GM23338 (cell line): ENCODE results near the gene SORCS2. TPM values are rescaled to one million over a fixed set of nuclear protein-coding genes. Genes with fewer than 3 reads are reported as not detected.

Source experiments
- ATAC-seq: fragments of 200-7000 bp; cut with Tn5 transposase; 3 replicates; pipeline ENCODE4 v1.9.1; 2020
- DNase-seq: peaks from one replicate; pipeline ENCODE4 v3.0.0-alpha.2; 2015; ENCODE audit warnings: low spot score
- H2AFZ ChIP-seq: fragments of 200-600 bp; sonication (generic); 2 replicates; pipeline ENCODE4 v1.8.0; 2016; ENCODE audit warnings: antibody characterized with exemption, mild to moderate bottlenecking, moderate library complexity
- H3F3A ChIP-seq: fragments of 200-600 bp; sonication (generic); replicated peaks from 2 replicates; pipeline ENCODE4 v1.8.0; 2017; ENCODE audit warnings: antibody characterized with exemption, mixed run types, low read depth
- H3K27ac ChIP-seq: fragments of 200-600 bp; sonication (generic); 2 replicates; pipeline ENCODE4 v1.6.1; 2016; ENCODE audit warnings: low read depth
- H3K27me3 ChIP-seq: fragments of 200-600 bp; sonication (generic); 2 replicates; pipeline ENCODE4 v1.8.0; 2016; ENCODE audit warnings: mild to moderate bottlenecking, mixed run types, moderate library complexity; ENCODE audit not compliant: insufficient read depth
- H3K36me3 ChIP-seq: fragments of 200-600 bp; sonication (generic); 2 replicates; pipeline ENCODE4 v1.8.0; 2016; ENCODE audit warnings: mild to moderate bottlenecking; ENCODE audit not compliant: insufficient read depth
- H3K4me1 ChIP-seq: fragments of 200-600 bp; sonication (generic); 2 replicates; pipeline ENCODE4 v1.8.0; 2016; ENCODE audit warnings: mild to moderate bottlenecking, moderate library complexity; ENCODE audit not compliant: insufficient read depth
- H3K4me2 ChIP-seq: fragments of 200-600 bp; sonication (generic); 2 replicates; pipeline ENCODE4 v1.7.1; 2017; ENCODE audit warnings: mixed run types
- H3K4me3 ChIP-seq: fragments of 200-600 bp; sonication (generic); 2 replicates; pipeline ENCODE4 v1.6.1; 2016; ENCODE audit warnings: mixed run types
- H3K79me2 ChIP-seq: fragments of 200-600 bp; sonication (generic); replicated peaks from 2 replicates; pipeline ENCODE4 v1.8.0; 2017; ENCODE audit warnings: mild to moderate bottlenecking; ENCODE audit not compliant: insufficient read depth
- H3K9me2 ChIP-seq: fragments of 200-600 bp; sonication (generic); 2 replicates; pipeline ENCODE4 v1.8.0; 2017; ENCODE audit not compliant: insufficient read depth
- H4K20me1 ChIP-seq: fragments of 200-600 bp; sonication (generic); replicated peaks from 2 replicates; pipeline ENCODE4 v1.8.0; 2017; ENCODE audit warnings: mild to moderate bottlenecking; ENCODE audit not compliant: insufficient read depth
- H3K27ac Mint-ChIP-seq: 2 replicates; pipeline ENCODE4 v1.8.0; 2020; ENCODE audit warnings: inconsistent platforms, mild to moderate bottlenecking, moderate library complexity, mixed read lengths
- H3K27me3 Mint-ChIP-seq: 3 replicates; pipeline ENCODE4 v1.8.0; 2022; ENCODE audit warnings: low read depth, mild to moderate bottlenecking, moderate library complexity, mixed read lengths, inconsistent platforms; ENCODE audit not compliant: insufficient read depth, poor library complexity
- H3K36me3 Mint-ChIP-seq: 3 replicates; pipeline ENCODE4 v1.8.0; 2021; ENCODE audit warnings: low read depth, mild to moderate bottlenecking, inconsistent platforms, moderate library complexity, mixed read lengths
- H3K4me1 Mint-ChIP-seq: 3 replicates; pipeline ENCODE4 v1.8.0; 2020; ENCODE audit warnings: mild to moderate bottlenecking, inconsistent platforms, mixed read lengths
- H3K4me3 Mint-ChIP-seq: 3 replicates; pipeline ENCODE4 v1.8.0; 2021; ENCODE audit warnings: moderate library complexity, mild to moderate bottlenecking, inconsistent platforms, mixed read lengths
- H3K9me3 Mint-ChIP-seq: 3 replicates; pipeline ENCODE4 v1.8.0; 2020; ENCODE audit warnings: moderate library complexity, mild to moderate bottlenecking, inconsistent platforms, mixed read lengths
- CREB1 ChIP-seq: fragments of 250-450 bp; sonication (Bioruptor Pico); IDR thresholded peaks from 2 replicates; pipeline ENCODE4 v1.5.0; 2020; ENCODE audit warnings: low read depth, mild to moderate bottlenecking, moderate library complexity
- ETS1 ChIP-seq: IDR thresholded peaks from 2 replicates; pipeline ENCODE4 v1.6.1; 2016; ENCODE audit warnings: antibody characterized with exemption
- EZH2 ChIP-seq: fragments of 200-600 bp; sonication (generic); IDR thresholded peaks from one replicate; pipeline ENCODE4 v1.8.0; 2017; ENCODE audit warnings: antibody characterized with exemption, mild to moderate bottlenecking, low read depth; ENCODE audit not compliant: unreplicated experiment
- EZH2phosphoT487 ChIP-seq: fragments of 200-600 bp; sonication (generic); IDR thresholded peaks from one replicate; pipeline ENCODE4 v1.8.1; 2018; ENCODE audit warnings: antibody characterized with exemption; ENCODE audit not compliant: unreplicated experiment
- JUNB ChIP-seq: IDR thresholded peaks from one replicate; pipeline ENCODE4 v1.6.1; 2016; ENCODE audit warnings: antibody characterized with exemption; ENCODE audit not compliant: unreplicated experiment
- NANOG ChIP-seq: IDR thresholded peaks from 2 replicates; pipeline ENCODE4 v1.6.1; 2016; ENCODE audit warnings: antibody characterized with exemption, borderline replicate concordance
- POLR2AphosphoS5 ChIP-seq: IDR thresholded peaks from 2 replicates; pipeline ENCODE4 v1.6.1; 2016; ENCODE audit warnings: antibody characterized with exemption, low read depth
- STAT1 ChIP-seq: IDR thresholded peaks from one replicate; pipeline ENCODE4 v1.6.1; 2016; ENCODE audit warnings: antibody characterized with exemption; ENCODE audit not compliant: unreplicated experiment
- ZNF114 ChIP-seq: fragments of 250-450 bp; sonication (Bioruptor Pico); IDR thresholded peaks from 2 replicates; pipeline ENCODE4 v1.5.0; 2020; ENCODE audit warnings: mild to moderate bottlenecking, moderate library complexity
- ZNF331 ChIP-seq: fragments of 250-450 bp; sonication (Bioruptor Pico); IDR thresholded peaks from 2 replicates; pipeline ENCODE4 v1.5.0; 2020; ENCODE audit warnings: low read depth, mild to moderate bottlenecking, moderate library complexity
- polyA plus RNA-seq: library from polyadenylated mRNA; unstranded; fragments of >200 nt; fragmentation: Nextera tagmentation; extraction: Ambion mirVana; gene quantifications from 2 replicates; pipeline ENCODE4 v1.2.1, GENCODE V29; 2016
- total RNA-seq: library from RNA; depleted of rRNA; stranded (reverse); fragments of >200 nt; shearing (Covaris generic); gene quantifications from 2 replicates; pipeline ENCODE4 v1.2.3, GENCODE V29; 2014
- TF ChIP-seq, protein P1 (sequence below): IDR thresholded peaks from one replicate; pipeline ENCODE4 v1.6.1; 2018; ENCODE audit warnings: antibody characterized with exemption; ENCODE audit not compliant: unreplicated experiment
- TF ChIP-seq, protein P2 (sequence below): fragments of 250-450 bp; sonication (Bioruptor Pico); IDR thresholded peaks from 2 replicates; pipeline ENCODE4 v1.5.0; 2020; ENCODE audit warnings: mild to moderate bottlenecking, moderate library complexity
- TF ChIP-seq, protein P3 (sequence below), 2 experiments: fragments of 200-600 bp in 1 of 2; sonication (generic) in 1 of 2; conservative IDR thresholded peaks; 2 replicates each; pipeline versions ENCODE4 v1.5.1 to v1.6.1; 2016 to 2017; ENCODE audit warnings: antibody characterized with exemption in 2 of 2, low read depth in 2 of 2, mild to moderate bottlenecking in 2 of 2, moderate library complexity in 1 of 2

Gene SORCS2
- total and polyA plus RNA-seq, 2 experiments from 2014 or later = 0.47 to 2.4 TPM

DNA sequence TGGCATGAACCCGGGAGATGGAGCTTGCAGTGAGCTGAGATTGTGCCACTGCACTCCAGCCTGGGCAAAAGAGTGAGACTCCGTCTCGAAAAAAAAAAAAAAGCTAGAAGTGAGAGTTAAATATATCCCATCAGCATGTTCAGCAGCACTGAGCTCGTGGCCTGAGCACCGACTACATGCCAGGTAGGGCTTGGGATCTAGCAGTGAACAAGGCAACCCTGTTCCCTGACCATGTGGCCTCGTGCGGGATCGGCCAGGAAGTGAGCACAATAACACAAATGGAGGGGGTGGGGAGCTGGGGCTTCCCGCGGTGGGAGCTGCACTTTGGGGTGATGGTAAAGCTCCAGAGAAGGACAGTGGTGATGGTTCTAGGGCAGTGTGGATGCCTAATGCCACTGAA lies 436.1 kb downstream of the SORCS2 start:
- H3K27ac Mint-ChIP-seq = no peak overlapping the region
- ATAC-seq (no peak), DNase-seq (no peak)
- peaks cover 19% of the 10 kb centered on the region for H3K27me3 Mint-ChIP-seq
- H3F3A ChIP-seq = no peaks in the 10 kb centered on the region
- peaks cover 11% of the 10 kb centered on the region for H3K4me1 ChIP-seq
- H3K4me3 ChIP-seq = no peak overlapping the region
- no peak overlapping the region for H3K4me3 Mint-ChIP-seq
- H3K36me3 Mint-ChIP-seq = peaks cover 3% of the 10 kb centered on the region; the same call in 1 of the 3 replicates
- no peak overlapping the region for H3K4me2 ChIP-seq
- TF ChIP-seq, protein P1, sequence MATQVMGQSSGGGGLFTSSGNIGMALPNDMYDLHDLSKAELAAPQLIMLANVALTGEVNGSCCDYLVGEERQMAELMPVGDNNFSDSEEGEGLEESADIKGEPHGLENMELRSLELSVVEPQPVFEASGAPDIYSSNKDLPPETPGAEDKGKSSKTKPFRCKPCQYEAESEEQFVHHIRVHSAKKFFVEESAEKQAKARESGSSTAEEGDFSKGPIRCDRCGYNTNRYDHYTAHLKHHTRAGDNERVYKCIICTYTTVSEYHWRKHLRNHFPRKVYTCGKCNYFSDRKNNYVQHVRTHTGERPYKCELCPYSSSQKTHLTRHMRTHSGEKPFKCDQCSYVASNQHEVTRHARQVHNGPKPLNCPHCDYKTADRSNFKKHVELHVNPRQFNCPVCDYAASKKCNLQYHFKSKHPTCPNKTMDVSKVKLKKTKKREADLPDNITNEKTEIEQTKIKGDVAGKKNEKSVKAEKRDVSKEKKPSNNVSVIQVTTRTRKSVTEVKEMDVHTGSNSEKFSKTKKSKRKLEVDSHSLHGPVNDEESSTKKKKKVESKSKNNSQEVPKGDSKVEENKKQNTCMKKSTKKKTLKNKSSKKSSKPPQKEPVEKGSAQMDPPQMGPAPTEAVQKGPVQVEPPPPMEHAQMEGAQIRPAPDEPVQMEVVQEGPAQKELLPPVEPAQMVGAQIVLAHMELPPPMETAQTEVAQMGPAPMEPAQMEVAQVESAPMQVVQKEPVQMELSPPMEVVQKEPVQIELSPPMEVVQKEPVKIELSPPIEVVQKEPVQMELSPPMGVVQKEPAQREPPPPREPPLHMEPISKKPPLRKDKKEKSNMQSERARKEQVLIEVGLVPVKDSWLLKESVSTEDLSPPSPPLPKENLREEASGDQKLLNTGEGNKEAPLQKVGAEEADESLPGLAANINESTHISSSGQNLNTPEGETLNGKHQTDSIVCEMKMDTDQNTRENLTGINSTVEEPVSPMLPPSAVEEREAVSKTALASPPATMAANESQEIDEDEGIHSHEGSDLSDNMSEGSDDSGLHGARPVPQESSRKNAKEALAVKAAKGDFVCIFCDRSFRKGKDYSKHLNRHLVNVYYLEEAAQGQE = no peak
- no peak for TF ChIP-seq NANOG
- TF ChIP-seq STAT1 = no peak
- TF ChIP-seq EZH2phosphoT487 = no peak
- no peak for TF ChIP-seq CREB1 (CRISPR knock-in tag)
- TF ChIP-seq POLR2AphosphoS5 = no peak
- no peak for TF ChIP-seq EZH2
- no peak for TF ChIP-seq JUNB
- TF ChIP-seq, protein P2, sequence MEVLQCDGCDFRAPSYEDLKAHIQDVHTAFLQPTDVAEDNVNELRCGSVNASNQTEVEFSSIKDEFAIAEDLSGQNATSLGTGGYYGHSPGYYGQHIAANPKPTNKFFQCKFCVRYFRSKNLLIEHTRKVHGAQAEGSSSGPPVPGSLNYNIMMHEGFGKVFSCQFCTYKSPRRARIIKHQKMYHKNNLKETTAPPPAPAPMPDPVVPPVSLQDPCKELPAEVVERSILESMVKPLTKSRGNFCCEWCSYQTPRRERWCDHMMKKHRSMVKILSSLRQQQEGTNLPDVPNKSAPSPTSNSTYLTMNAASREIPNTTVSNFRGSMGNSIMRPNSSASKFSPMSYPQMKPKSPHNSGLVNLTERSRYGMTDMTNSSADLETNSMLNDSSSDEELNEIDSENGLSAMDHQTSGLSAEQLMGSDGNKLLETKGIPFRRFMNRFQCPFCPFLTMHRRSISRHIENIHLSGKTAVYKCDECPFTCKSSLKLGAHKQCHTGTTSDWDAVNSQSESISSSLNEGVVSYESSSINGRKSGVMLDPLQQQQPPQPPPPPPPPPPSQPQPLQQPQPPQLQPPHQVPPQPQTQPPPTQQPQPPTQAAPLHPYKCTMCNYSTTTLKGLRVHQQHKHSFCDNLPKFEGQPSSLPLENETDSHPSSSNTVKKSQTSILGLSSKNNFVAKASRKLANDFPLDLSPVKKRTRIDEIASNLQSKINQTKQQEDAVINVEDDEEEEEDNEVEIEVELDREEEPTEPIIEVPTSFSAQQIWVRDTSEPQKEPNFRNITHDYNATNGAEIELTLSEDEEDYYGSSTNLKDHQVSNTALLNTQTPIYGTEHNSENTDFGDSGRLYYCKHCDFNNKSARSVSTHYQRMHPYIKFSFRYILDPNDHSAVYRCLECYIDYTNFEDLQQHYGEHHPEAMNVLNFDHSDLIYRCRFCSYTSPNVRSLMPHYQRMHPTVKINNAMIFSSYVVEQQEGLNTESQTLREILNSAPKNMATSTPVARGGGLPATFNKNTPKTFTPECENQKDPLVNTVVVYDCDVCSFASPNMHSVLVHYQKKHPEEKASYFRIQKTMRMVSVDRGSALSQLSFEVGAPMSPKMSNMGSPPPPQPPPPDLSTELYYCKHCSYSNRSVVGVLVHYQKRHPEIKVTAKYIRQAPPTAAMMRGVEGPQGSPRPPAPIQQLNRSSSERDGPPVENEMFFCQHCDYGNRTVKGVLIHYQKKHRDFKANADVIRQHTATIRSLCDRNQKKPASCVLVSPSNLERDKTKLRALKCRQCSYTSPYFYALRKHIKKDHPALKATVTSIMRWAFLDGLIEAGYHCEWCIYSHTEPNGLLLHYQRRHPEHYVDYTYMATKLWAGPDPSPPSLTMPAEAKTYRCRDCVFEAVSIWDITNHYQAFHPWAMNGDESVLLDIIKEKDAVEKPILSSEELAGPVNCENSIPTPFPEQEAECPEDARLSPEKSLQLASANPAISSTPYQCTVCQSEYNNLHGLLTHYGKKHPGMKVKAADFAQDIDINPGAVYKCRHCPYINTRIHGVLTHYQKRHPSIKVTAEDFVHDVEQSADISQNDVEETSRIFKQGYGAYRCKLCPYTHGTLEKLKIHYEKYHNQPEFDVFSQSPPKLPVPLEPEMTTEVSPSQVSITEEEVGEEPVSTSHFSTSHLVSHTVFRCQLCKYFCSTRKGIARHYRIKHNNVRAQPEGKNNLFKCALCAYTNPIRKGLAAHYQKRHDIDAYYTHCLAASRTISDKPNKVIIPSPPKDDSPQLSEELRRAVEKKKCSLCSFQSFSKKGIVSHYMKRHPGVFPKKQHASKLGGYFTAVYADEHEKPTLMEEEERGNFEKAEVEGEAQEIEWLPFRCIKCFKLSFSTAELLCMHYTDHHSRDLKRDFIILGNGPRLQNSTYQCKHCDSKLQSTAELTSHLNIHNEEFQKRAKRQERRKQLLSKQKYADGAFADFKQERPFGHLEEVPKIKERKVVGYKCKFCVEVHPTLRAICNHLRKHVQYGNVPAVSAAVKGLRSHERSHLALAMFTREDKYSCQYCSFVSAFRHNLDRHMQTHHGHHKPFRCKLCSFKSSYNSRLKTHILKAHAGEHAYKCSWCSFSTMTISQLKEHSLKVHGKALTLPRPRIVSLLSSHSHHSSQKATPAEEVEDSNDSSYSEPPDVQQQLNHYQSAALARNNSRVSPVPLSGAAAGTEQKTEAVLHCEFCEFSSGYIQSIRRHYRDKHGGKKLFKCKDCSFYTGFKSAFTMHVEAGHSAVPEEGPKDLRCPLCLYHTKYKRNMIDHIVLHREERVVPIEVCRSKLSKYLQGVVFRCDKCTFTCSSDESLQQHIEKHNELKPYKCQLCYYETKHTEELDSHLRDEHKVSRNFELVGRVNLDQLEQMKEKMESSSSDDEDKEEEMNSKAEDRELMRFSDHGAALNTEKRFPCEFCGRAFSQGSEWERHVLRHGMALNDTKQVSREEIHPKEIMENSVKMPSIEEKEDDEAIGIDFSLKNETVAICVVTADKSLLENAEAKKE (CRISPR knock-in tag) = no peak
- TF ChIP-seq ZNF114 (CRISPR knock-in tag) = no peak
- TF ChIP-seq, protein P3, sequence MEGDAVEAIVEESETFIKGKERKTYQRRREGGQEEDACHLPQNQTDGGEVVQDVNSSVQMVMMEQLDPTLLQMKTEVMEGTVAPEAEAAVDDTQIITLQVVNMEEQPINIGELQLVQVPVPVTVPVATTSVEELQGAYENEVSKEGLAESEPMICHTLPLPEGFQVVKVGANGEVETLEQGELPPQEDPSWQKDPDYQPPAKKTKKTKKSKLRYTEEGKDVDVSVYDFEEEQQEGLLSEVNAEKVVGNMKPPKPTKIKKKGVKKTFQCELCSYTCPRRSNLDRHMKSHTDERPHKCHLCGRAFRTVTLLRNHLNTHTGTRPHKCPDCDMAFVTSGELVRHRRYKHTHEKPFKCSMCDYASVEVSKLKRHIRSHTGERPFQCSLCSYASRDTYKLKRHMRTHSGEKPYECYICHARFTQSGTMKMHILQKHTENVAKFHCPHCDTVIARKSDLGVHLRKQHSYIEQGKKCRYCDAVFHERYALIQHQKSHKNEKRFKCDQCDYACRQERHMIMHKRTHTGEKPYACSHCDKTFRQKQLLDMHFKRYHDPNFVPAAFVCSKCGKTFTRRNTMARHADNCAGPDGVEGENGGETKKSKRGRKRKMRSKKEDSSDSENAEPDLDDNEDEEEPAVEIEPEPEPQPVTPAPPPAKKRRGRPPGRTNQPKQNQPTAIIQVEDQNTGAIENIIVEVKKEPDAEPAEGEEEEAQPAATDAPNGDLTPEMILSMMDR (conservative IDR thresholded peaks at IDR 0.05; ENCODE audit: low read depth in 2 of 2) = no peak
- TF ChIP-seq ZNF331 = no peak
- no peak for TF ChIP-seq ETS1
- H4K20me1 ChIP-seq = no peaks in the 10 kb centered on the region
- 0 out of 2 replicates have a peak overlapping the region, but pooled peaks have one; percentile 43 for H2AFZ ChIP-seq
- H3K27me3 ChIP-seq = no peaks in the 10 kb centered on the region
- no peaks in the 10 kb centered on the region; the same call in 1 of the 2 replicates for H3K9me2 ChIP-seq
- no peaks in the 10 kb centered on the region for H3K36me3 ChIP-seq
- H3K79me2 ChIP-seq = no peaks in the 10 kb centered on the region
- peaks cover 15% of the 10 kb centered on the region; the same call in 2 of the 3 replicates for H3K4me1 Mint-ChIP-seq
- H3K27ac ChIP-seq = no peak overlapping the region
- H3K9me3 Mint-ChIP-seq = peaks cover 25% of the 10 kb centered on the region; the same call in 2 of the 3 replicates
